GM12878 (cell line): ENCODE data around the gene ADIPOR1.
"Not testable (repeated sequence)": the region's sequence is repeated elsewhere in the genome, so short reads cannot be mapped to it uniquely, and the experiment has no call there.

Source experiments
- GABPA ChIP-seq: IDR thresholded peaks from 2 replicates; pipeline ENCODE4 v1.6.1; 2014; ENCODE audit warnings: antibody characterized with exemption, low read depth, mild to moderate bottlenecking, inconsistent platforms
- IKZF2 ChIP-seq, 2 experiments: fragments of 450-650 bp; IDR thresholded peaks; 2 replicates each; pipeline ENCODE4 v1.6.1; 2017; ENCODE audit warnings: mild to moderate bottlenecking in 2 of 2, moderate library complexity in 2 of 2
- NR2C2 ChIP-seq: IDR thresholded peaks from 2 replicates; pipeline ENCODE4 v1.6.1; 2011; ENCODE audit warnings: borderline replicate concordance, low read depth; ENCODE audit not compliant: control insufficient read depth, insufficient read length
- POU2F2 ChIP-seq: IDR thresholded peaks from 3 replicates; pipeline ENCODE4 v1.6.1; 2011; ENCODE audit warnings: low read depth, mild to moderate bottlenecking, low read length, borderline replicate concordance
- SUZ12 ChIP-seq: fragments of 200-600 bp; sonication (generic); IDR thresholded peaks from one replicate; pipeline ENCODE4 v1.6.1; 2018; ENCODE audit warnings: antibody characterized with exemption, mild to moderate bottlenecking; ENCODE audit not compliant: unreplicated experiment
- ZNF274 ChIP-seq: IDR thresholded peaks from one replicate; pipeline ENCODE4 v1.8.0; 2011; ENCODE audit not compliant: insufficient read length, insufficient read depth
- ZNF384 ChIP-seq: IDR thresholded peaks from 2 replicates; pipeline ENCODE4 v1.6.1; 2012; ENCODE audit warnings: low read depth, mild to moderate bottlenecking, low read length, improper control_type of control experiment, borderline replicate concordance
- TF ChIP-seq, protein P1 (sequence below), 3 experiments: IDR thresholded peaks in 2 of 3; conservative IDR thresholded peaks in 1 of 3; 2 replicates each; pipeline ENCODE4 v1.5.1; 2011; ENCODE audit warnings: low read depth in 3 of 3, low read length in 3 of 3, mild to moderate bottlenecking in 3 of 3, control low read depth in 2 of 3, moderate library complexity in 2 of 3, inconsistent platforms in 1 of 3, mixed read lengths in 1 of 3; ENCODE audit not compliant: control insufficient read depth in 2 of 3, insufficient read depth in 1 of 3; ENCODE audit errors: extremely low read depth in 1 of 3
- TF ChIP-seq, protein P2 (sequence below): fragments of 450-650 bp; IDR thresholded peaks from 2 replicates; pipeline ENCODE4 v1.6.1; 2016; ENCODE audit warnings: mild to moderate bottlenecking, moderate library complexity, borderline replicate concordance

DNA sequence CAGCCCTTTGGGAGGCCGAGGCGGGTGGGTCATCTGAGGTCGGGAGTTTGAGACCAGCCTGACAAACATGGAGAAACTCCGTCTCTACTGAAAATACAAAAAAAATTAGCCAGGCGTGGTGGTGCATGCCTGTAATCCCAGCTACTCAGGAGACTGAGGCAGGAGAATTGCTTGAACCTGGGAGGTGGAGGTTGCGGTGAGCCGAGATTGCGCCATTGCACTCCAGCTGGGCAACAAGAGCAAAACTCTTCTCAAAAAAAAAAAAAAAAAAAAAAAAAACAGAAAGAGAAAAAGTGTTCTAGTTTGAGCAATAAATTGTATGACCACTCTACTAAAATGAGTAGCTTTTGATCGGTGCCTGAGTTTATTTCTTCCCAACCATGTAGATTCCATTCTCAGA lies 28.0 kb upstream of the ADIPOR1 start:
- not testable (repeated sequence) for TF ChIP-seq ZNF384; NR2C2; SUZ12; POU2F2; GABPA; IKZF2 (IDR thresholded peaks at IDR 0.05); ZNF274
- TF ChIP-seq, protein P1, sequence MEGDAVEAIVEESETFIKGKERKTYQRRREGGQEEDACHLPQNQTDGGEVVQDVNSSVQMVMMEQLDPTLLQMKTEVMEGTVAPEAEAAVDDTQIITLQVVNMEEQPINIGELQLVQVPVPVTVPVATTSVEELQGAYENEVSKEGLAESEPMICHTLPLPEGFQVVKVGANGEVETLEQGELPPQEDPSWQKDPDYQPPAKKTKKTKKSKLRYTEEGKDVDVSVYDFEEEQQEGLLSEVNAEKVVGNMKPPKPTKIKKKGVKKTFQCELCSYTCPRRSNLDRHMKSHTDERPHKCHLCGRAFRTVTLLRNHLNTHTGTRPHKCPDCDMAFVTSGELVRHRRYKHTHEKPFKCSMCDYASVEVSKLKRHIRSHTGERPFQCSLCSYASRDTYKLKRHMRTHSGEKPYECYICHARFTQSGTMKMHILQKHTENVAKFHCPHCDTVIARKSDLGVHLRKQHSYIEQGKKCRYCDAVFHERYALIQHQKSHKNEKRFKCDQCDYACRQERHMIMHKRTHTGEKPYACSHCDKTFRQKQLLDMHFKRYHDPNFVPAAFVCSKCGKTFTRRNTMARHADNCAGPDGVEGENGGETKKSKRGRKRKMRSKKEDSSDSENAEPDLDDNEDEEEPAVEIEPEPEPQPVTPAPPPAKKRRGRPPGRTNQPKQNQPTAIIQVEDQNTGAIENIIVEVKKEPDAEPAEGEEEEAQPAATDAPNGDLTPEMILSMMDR (IDR thresholded peaks at IDR 0.05 in 2 of 3, conservative IDR thresholded peaks at IDR 0.05 in 1 of 3; ENCODE audit: control insufficient read depth in 2 of 3, extremely low read depth in 1 of 3, insufficient read depth in 1 of 3, low read depth in 3 of 3, low read length in 3 of 3) = not testable (repeated sequence)
- TF ChIP-seq, protein P2, sequence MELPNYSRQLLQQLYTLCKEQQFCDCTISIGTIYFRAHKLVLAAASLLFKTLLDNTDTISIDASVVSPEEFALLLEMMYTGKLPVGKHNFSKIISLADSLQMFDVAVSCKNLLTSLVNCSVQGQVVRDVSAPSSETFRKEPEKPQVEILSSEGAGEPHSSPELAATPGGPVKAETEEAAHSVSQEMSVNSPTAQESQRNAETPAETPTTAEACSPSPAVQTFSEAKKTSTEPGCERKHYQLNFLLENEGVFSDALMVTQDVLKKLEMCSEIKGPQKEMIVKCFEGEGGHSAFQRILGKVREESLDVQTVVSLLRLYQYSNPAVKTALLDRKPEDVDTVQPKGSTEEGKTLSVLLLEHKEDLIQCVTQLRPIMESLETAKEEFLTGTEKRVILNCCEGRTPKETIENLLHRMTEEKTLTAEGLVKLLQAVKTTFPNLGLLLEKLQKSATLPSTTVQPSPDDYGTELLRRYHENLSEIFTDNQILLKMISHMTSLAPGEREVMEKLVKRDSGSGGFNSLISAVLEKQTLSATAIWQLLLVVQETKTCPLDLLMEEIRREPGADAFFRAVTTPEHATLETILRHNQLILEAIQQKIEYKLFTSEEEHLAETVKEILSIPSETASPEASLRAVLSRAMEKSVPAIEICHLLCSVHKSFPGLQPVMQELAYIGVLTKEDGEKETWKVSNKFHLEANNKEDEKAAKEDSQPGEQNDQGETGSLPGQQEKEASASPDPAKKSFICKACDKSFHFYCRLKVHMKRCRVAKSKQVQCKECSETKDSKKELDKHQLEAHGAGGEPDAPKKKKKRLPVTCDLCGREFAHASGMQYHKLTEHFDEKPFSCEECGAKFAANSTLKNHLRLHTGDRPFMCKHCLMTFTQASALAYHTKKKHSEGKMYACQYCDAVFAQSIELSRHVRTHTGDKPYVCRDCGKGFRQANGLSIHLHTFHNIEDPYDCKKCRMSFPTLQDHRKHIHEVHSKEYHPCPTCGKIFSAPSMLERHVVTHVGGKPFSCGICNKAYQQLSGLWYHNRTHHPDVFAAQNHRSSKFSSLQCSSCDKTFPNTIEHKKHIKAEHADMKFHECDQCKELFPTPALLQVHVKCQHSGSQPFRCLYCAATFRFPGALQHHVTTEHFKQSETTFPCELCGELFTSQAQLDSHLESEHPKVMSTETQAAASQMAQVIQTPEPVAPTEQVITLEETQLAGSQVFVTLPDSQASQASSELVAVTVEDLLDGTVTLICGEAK = not testable (repeated sequence)
